HK-2 (cell line): ENCODE results near the gene SH3GL1.
A peak's percentile ranks its signal among the peaks of the same experiment; 100 is the strongest.

Experiments used
- DNase-seq: peaks from one replicate; pipeline ENCODE4 v3.0.0-alpha.2; 2018; ENCODE audit not compliant: unreplicated experiment

The SH3GL1 gene

GRCh38 chr19:4400135-4400936, at the start of gene SH3GL1:
TSS of gene SH3GL1 (minus strand) at chr19:4400547. CDS start at chr19:4400368, 179 bp downstream.
- peak; percentile 91 for DNase-seq

- DNase-seq: no peak
These were observed 49.3 kb upstream of the SH3GL1 start for GRCh38 chr19:4449639-4450028.

- DNase-seq: no peak
These were observed 48.8 kb upstream of the SH3GL1 start for GRCh38 chr19:4449022-4449638.

- no peak for DNase-seq
These were observed 48.0 kb upstream of the SH3GL1 start for GRCh38 chr19:4448147-4448985.

- DNase-seq: no peak
These were observed 47.2 kb upstream of the SH3GL1 start for GRCh38 chr19:4447327-4448146.

GRCh38 chr19:4446704-4447200, 46.4 kb upstream of the SH3GL1 start:
- DNase-seq: no peak

GRCh38 chr19:4445963-4446703, 45.8 kb upstream of the SH3GL1 start:
- no peak for DNase-seq

GRCh38 chr19:4444765-4445741, 44.7 kb upstream of the SH3GL1 start:
- DNase-seq: peak; percentile 19

- no peak for DNase-seq
These were observed 43.8 kb upstream of the SH3GL1 start for GRCh38 chr19:4443966-4444764.

- DNase-seq: no peak
These were observed 42.8 kb upstream of the SH3GL1 start for GRCh38 chr19:4443188-4443587.

- no peak for DNase-seq
These were observed 42.4 kb upstream of the SH3GL1 start for GRCh38 chr19:4442819-4443146.

GRCh38 chr19:4441994-4442818, 41.9 kb upstream of the SH3GL1 start:
- no peak for DNase-seq

- no peak for DNase-seq
These were observed 38.9 kb upstream of the SH3GL1 start for GRCh38 chr19:4439243-4439642.

GRCh38 chr19:4437103-4437502, 36.8 kb upstream of the SH3GL1 start:
- DNase-seq: no peak

GRCh38 chr19:4436231-4436630, 35.9 kb upstream of the SH3GL1 start:
- no peak for DNase-seq

GRCh38 chr19:4434391-4434790, 34.0 kb upstream of the SH3GL1 start:
- DNase-seq: no peak

- no peak for DNase-seq
These were observed 32.7 kb upstream of the SH3GL1 start for GRCh38 chr19:4432918-4433506.
